K562 (cell line): Measurements from ENCODE around the gene PCBD1. TPM values are rescaled to one million over a fixed set of nuclear protein-coding genes. Genes with fewer than 3 reads are reported as not detected.
A peak's percentile ranks its signal among the peaks of the same experiment; 100 is the strongest.

Experiments
- CBFA2T2 ChIP-seq: fragments of 450-650 bp; conservative IDR thresholded peaks from 2 replicates; pipeline ENCODE4 v1.6.1; 2017; ENCODE audit warnings: mild to moderate bottlenecking
- ELF1 ChIP-seq: fragments of 200-800 bp; sonication (Bioruptor generic); IDR thresholded peaks from 2 replicates; pipeline ENCODE4 v1.6.1; 2016; ENCODE audit warnings: missing genetic modification characterization, missing compliant biosample characterization
- PHF21A ChIP-seq: fragments of 450-650 bp; IDR thresholded peaks from 2 replicates; pipeline ENCODE4 v1.6.1; 2017; ENCODE audit warnings: low read depth, borderline replicate concordance
- RBM39 ChIP-seq: fragments of 200-400 bp; formaldehyde crosslinking; optimal IDR thresholded peaks from 2 replicates; pipeline ENCODE3; 2018; ENCODE audit warnings: low read depth, low read length
- SMAD4 ChIP-seq: fragments of 250-450 bp; sonication (Bioruptor Pico); conservative IDR thresholded peaks from 2 replicates; pipeline ENCODE4 v1.8.0; 2021; ENCODE audit warnings: inconsistent platforms, mild to moderate bottlenecking, moderate library complexity
- ZKSCAN3 ChIP-seq: fragments of 250-450 bp; sonication (Bioruptor Pico); IDR thresholded peaks from 2 replicates; pipeline ENCODE4 v1.4.0; 2020
- ZNF24 ChIP-seq: fragments of 450-650 bp; IDR thresholded peaks from 2 replicates; pipeline ENCODE4 v1.6.1; 2016
- polyA plus RNA-seq, 8 experiments: library from polyadenylated mRNA; depleted of rRNA in 4 of 8; stranded (reverse) in 5 of 8; unstranded in 3 of 8; fragments of >200 nt; fragmentation: Nextera tagmentation in 2 of 8; fragmentation: Illumina TruSeq in 1 of 8; extraction: Ambion mirVana in 2 of 8; extraction: Trizol in 1 of 8; gene quantifications; 2 replicates each; pipeline versions ENCODE4 v1.2.1 to v1.2.3, GENCODE V29; 2011 to 2014; ENCODE audit warnings: inconsistent platforms in 1 of 8, missing spikeins in 1 of 8
- total RNA-seq, 7 experiments: library from RNA; depleted of rRNA in 6 of 7; stranded (reverse); fragments of >200 nt in 6 of 7; fragmentation: Illumina TruSeq in 2 of 7; extraction: Trizol in 2 of 7; gene quantifications; 2 replicates each; pipeline versions ENCODE4 v1.2.1 to v1.2.3, GENCODE V29; 2011 to 2021; ENCODE audit warnings: low replicate concordance in 1 of 7
- TF ChIP-seq, protein P1 (sequence below): fragments of 200-800 bp; sonication (Bioruptor generic); IDR thresholded peaks from 2 replicates; pipeline ENCODE4 v1.6.1; 2017; ENCODE audit warnings: missing genetic modification characterization, missing compliant biosample characterization
- TF ChIP-seq, protein P2 (sequence below): sonication (generic); formaldehyde crosslinking; IDR thresholded peaks from 2 replicates; pipeline ENCODE4 v1.5.0; 2020; ENCODE audit warnings: missing genetic modification reagents
- TF ChIP-seq, protein P3 (sequence below): fragments of 450-650 bp; IDR thresholded peaks from 2 replicates; pipeline ENCODE4 v1.7.1; 2018; ENCODE audit warnings: mild to moderate bottlenecking, low read depth; ENCODE audit not compliant: partially characterized antibody

Gene PCBD1
- total and polyA plus RNA-seq, 9 of the 15 experiments (the other 6 are each of a cell fraction or from before 2014, with no cell fraction given): 14.6 to 109 (median 57.0) TPM

DNA sequence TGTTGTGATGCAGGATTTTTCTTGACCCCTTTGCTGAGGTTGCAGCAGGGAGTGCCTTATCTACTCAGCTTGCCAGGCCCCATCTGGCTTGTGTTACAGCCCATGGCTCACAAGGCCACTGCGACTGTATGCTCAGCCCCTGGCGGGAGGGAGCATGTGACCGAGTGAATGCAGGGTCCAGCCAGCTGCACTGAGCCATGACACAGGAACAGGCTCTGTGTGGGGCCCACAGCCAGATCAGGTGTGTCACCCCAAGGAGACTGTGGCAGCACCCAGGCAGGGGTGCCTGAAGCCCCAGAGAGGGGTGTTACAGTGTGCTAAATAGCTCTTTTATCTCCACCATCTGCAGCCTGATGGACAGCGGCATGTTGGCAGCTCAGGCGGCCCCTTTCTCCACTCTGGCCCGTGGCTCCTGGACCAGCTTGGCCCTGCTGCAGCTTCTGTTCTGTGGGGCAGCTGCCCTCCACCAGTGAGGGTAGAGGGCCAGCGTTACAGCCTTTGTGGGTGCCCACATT, 2.6 kb upstream of the PCBD1 start (continued):
- TF ChIP-seq, protein P1, sequence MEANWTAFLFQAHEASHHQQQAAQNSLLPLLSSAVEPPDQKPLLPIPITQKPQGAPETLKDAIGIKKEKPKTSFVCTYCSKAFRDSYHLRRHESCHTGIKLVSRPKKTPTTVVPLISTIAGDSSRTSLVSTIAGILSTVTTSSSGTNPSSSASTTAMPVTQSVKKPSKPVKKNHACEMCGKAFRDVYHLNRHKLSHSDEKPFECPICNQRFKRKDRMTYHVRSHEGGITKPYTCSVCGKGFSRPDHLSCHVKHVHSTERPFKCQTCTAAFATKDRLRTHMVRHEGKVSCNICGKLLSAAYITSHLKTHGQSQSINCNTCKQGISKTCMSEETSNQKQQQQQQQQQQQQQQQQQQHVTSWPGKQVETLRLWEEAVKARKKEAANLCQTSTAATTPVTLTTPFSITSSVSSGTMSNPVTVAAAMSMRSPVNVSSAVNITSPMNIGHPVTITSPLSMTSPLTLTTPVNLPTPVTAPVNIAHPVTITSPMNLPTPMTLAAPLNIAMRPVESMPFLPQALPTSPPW (CRISPR knock-in tag): peak; percentile 18; the same call in 1 of the 2 replicates
- TF ChIP-seq PHF21A (no peak), ZKSCAN3 (no peak), RBM39 (no peak), ZNF24 (no peak), CBFA2T2 (peak; percentile 61), ELF1 (tag) (no peak), SMAD4 (CRISPR knock-in tag) (no peak)
- TF ChIP-seq, protein P2, sequence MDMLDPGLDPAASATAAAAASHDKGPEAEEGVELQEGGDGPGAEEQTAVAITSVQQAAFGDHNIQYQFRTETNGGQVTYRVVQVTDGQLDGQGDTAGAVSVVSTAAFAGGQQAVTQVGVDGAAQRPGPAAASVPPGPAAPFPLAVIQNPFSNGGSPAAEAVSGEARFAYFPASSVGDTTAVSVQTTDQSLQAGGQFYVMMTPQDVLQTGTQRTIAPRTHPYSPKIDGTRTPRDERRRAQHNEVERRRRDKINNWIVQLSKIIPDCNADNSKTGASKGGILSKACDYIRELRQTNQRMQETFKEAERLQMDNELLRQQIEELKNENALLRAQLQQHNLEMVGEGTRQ (CRISPR knock-in tag): peak; percentile 48; the same call in 1 of the 2 replicates
- TF ChIP-seq, protein P3, sequence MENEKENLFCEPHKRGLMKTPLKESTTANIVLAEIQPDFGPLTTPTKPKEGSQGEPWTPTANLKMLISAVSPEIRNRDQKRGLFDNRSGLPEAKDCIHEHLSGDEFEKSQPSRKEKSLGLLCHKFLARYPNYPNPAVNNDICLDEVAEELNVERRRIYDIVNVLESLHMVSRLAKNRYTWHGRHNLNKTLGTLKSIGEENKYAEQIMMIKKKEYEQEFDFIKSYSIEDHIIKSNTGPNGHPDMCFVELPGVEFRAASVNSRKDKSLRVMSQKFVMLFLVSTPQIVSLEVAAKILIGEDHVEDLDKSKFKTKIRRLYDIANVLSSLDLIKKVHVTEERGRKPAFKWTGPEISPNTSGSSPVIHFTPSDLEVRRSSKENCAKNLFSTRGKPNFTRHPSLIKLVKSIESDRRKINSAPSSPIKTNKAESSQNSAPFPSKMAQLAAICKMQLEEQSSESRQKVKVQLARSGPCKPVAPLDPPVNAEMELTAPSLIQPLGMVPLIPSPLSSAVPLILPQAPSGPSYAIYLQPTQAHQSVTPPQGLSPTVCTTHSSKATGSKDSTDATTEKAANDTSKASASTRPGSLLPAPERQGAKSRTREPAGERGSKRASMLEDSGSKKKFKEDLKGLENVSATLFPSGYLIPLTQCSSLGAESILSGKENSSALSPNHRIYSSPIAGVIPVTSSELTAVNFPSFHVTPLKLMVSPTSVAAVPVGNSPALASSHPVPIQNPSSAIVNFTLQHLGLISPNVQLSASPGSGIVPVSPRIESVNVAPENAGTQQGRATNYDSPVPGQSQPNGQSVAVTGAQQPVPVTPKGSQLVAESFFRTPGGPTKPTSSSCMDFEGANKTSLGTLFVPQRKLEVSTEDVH: no peak
